Glutamatergic neuron (in vitro differentiated cells): ENCODE data around the gene PSEN1. TPM values are rescaled to one million over a fixed set of nuclear protein-coding genes. Genes with fewer than 3 reads are reported as not detected.

ENCODE experiments used
- DNase-seq: peaks from one replicate; pipeline ENCODE4 v3.0.0; 2022
- H3K27ac Mint-ChIP-seq: one replicate; pipeline ENCODE4 v1.8.0; 2020; ENCODE audit warnings: mild to moderate bottlenecking, mixed read lengths, inconsistent platforms; ENCODE audit not compliant: unreplicated experiment
- H3K27me3 Mint-ChIP-seq: one replicate; pipeline ENCODE4 v1.8.0; 2020; ENCODE audit warnings: mild to moderate bottlenecking, moderate library complexity, mixed read lengths, inconsistent platforms; ENCODE audit not compliant: unreplicated experiment
- H3K36me3 Mint-ChIP-seq: one replicate; pipeline ENCODE4 v1.8.0; 2020; ENCODE audit warnings: mild to moderate bottlenecking, mixed read lengths, inconsistent platforms; ENCODE audit not compliant: unreplicated experiment
- H3K4me1 Mint-ChIP-seq: one replicate; pipeline ENCODE4 v1.8.0; 2020; ENCODE audit warnings: mild to moderate bottlenecking, low read depth, mixed read lengths, inconsistent platforms; ENCODE audit not compliant: unreplicated experiment
- H3K4me3 Mint-ChIP-seq: one replicate; pipeline ENCODE4 v1.8.0; 2020; ENCODE audit warnings: mild to moderate bottlenecking, mixed read lengths, inconsistent platforms; ENCODE audit not compliant: unreplicated experiment
- H3K9me3 Mint-ChIP-seq: one replicate; pipeline ENCODE4 v1.8.0; 2020; ENCODE audit warnings: mild to moderate bottlenecking, moderate library complexity, mixed read lengths, inconsistent platforms; ENCODE audit not compliant: unreplicated experiment
- total RNA-seq: library from RNA; stranded (reverse); fragmentation: NEBNext Ultra II Directional; extraction: Animal tissue kit (Norgen Biotek cat#: 25700); gene quantifications from one replicate; pipeline ENCODE4 v1.2.1, GENCODE V29; 2021; ENCODE audit not compliant: unreplicated experiment
- TF ChIP-seq, protein P1 (sequence below): fragments of 200-600 bp; sonication (generic); IDR thresholded peaks from one replicate; pipeline ENCODE4 v1.5.0; 2021; ENCODE audit not compliant: partially characterized antibody, unreplicated experiment

Gene PSEN1
- total RNA-seq, 1 donor from 2014 or later, result 79.7 TPM

DNA sequence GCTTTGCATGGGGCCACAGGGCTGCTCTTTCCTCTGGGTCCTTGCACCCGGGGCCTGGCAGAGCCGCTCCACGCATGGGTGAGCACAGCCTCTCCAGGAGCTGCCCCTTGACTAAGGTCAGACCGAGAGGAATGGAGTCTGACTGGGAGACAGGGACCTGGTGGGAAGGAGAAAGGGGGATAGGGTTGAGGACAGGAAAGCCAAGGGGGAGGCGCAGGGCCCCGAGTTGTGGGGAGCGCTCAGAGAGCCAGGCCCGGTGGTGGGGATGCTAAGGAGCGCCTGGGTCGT lies 117.0 kb downstream of the PSEN1 start:
- Mint-ChIP-seq H3K4me1 (peaks cover 3% of the 10 kb centered on the region), H3K27me3 (peaks cover 1% of the 10 kb centered on the region), H3K9me3 (peaks cover 1% of the 10 kb centered on the region), H3K4me3 (no peak overlapping the region), H3K27ac (no peak overlapping the region), H3K36me3 (no peaks in the 10 kb centered on the region)
- TF ChIP-seq, protein P1, sequence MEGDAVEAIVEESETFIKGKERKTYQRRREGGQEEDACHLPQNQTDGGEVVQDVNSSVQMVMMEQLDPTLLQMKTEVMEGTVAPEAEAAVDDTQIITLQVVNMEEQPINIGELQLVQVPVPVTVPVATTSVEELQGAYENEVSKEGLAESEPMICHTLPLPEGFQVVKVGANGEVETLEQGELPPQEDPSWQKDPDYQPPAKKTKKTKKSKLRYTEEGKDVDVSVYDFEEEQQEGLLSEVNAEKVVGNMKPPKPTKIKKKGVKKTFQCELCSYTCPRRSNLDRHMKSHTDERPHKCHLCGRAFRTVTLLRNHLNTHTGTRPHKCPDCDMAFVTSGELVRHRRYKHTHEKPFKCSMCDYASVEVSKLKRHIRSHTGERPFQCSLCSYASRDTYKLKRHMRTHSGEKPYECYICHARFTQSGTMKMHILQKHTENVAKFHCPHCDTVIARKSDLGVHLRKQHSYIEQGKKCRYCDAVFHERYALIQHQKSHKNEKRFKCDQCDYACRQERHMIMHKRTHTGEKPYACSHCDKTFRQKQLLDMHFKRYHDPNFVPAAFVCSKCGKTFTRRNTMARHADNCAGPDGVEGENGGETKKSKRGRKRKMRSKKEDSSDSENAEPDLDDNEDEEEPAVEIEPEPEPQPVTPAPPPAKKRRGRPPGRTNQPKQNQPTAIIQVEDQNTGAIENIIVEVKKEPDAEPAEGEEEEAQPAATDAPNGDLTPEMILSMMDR, result no peak
- no peak for DNase-seq

DNA sequence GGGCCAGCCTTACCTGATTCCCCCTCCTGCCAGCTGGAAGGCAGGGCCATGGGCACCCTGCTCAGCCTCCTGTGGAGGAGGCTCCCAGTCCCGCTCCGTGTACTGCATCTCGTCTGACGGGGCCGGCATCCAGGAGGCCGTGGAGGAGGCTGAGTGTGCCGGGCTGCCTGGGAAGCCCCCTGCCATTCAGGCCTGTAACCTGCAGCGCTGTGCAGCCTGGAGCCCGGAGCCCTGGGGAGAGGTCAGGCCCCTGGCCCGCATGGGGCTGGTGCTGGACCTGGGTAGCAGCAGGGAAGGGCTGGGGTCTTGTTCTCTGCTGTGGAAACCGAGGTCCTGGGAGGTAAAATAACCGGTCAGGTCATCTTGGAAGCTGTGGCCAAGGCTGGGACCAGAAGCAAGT lies 117.4 kb downstream of the PSEN1 start:
- TF ChIP-seq, protein P1, result no peak

DNA sequence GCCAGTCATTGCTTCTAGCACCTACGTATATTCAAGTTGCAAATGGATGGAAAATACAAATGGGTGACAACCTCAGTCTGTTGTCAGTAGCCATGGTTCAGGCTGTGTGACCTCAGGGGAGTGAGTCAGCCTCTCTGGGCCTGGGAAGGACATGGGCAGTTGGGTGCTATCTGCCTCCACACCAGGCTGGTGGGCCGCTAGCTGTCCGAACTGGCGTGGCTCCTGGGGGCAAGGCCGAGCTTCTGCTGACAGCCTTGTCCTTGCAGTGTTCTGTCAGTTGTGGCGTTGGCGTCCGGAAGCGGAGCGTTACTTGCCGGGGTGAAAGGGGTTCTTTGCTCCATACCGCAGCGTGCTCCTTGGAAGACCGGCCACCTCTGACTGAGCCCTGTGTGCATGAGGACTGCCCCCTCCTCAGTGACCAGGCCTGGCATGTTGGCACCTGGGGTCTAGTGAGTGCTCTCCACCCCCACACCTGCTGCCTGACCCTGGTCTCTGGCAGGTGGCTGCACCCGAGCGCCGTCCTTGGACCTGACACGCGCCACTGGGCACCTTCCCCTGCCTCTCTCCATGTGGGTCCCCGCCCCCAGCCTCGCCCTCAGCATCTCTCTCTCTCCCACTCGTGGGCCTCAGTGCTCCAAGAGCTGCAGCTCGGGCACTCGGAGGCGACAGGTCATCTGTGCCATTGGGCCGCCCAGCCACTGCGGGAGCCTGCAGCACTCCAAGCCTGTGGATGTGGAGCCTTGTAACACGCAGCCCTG lies 118.1 kb downstream of the PSEN1 start:
- Mint-ChIP-seq H3K27me3 (peaks cover 1% of the 10 kb centered on the region), H3K4me1 (peaks cover 3% of the 10 kb centered on the region), H3K27ac (no peak overlapping the region), H3K4me3 (no peak overlapping the region), H3K9me3 (peaks cover 1% of the 10 kb centered on the region), H3K36me3 (no peaks in the 10 kb centered on the region)
- DNase-seq, result no peak
- TF ChIP-seq, protein P1, result no peak

More for the DNA sequence above, 117.4 kb downstream of the PSEN1 start:
- Mint-ChIP-seq H3K36me3 (no peaks in the 10 kb centered on the region), H3K4me1 (peaks cover 3% of the 10 kb centered on the region), H3K27ac (no peak overlapping the region), H3K9me3 (peaks cover 1% of the 10 kb centered on the region), H3K4me3 (no peak overlapping the region), H3K27me3 (peaks cover 1% of the 10 kb centered on the region)
- DNase-seq, result no peak

DNA sequence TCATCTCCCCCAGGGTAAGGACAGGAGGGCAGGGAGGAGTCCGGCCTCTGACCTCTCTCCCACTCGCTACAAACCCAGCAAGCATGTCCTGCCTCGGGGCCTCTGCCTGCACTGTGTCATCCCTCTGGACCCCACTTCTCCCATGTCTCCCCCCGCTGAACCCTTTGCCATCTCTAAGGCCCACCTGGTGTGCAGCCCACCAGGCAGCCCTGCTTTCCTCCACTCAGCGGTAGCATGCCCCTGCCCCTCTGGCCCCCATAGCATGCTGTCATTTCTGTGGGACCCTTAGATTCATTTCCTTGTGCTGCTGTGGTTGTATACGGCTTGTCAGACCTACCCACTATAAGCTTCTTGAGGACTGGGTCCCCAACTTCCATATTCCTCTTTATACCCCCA lies 118.7 kb downstream of the PSEN1 start:
- no peak for DNase-seq
- Mint-ChIP-seq H3K27ac (no peak overlapping the region), H3K36me3 (no peaks in the 10 kb centered on the region), H3K27me3 (peaks cover 6% of the 10 kb centered on the region), H3K4me1 (peaks cover 3% of the 10 kb centered on the region), H3K9me3 (peaks cover 1% of the 10 kb centered on the region), H3K4me3 (no peak overlapping the region)
- TF ChIP-seq, protein P1, result no peak

DNA sequence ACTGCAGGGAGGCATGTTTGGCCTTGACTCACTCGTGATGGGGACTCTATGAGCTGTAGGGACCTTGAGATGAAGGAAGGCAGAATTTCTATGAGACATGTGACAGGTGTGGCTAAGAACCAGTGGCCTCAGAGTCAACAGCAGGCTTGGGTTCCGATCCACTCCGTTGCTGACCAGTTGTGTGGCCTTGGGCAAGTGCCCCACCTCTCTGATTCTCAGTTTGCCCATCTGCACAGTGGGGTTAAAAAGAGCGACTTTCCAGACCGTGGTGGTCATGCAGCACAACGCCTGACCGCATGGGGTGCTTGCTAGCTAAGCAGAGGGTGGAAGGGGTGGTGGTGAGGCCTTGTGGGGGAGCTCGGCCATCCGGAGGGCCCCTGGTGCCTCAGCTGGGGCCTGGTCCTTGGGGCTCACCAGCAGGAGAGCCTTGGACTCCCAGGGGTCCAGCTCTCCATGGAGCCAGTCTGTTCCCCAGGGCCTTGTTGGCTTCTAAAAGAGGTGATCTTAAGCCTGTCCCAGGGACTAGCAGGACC lies 119.5 kb downstream of the PSEN1 start:
- Mint-ChIP-seq H3K4me1 (no peaks in the 10 kb centered on the region), H3K4me3 (no peak overlapping the region), H3K27ac (no peak overlapping the region), H3K36me3 (no peaks in the 10 kb centered on the region), H3K27me3 (peaks cover 6% of the 10 kb centered on the region), H3K9me3 (peaks cover 1% of the 10 kb centered on the region)
- TF ChIP-seq, protein P1, result no peak
- no peak for DNase-seq
